Measurements from ENCODE around the gene DIP2C. TPM values are rescaled to one million over a fixed set of nuclear protein-coding genes. Genes with fewer than 3 reads are reported as not detected.

The DIP2C gene
- polyA plus RNA-seq, 3 donors = 0.11 TPM; not detected in 2

- no peak for DNase-seq
- no peaks in the 10 kb centered on the region for H3K36me3 ChIP-seq (replicated peaks in 1 of 2; ENCODE audit: control insufficient read depth in 1 of 2, insufficient read depth in 2 of 2, low read length in 2 of 2)
- no peak overlapping the region for H3K4me2 ChIP-seq (replicated peaks; ENCODE audit: extremely low read depth, low read length, poor library complexity, severe bottlenecking)
- Mint-ChIP-seq H3K9me3 (peaks cover 0 to 4% (median 0%) of the 10 kb centered on the region in 7 donors), H3K36me3 (no peaks in the 10 kb centered on the region), H3K4me1 (peaks cover 8% of the 10 kb centered on the region), H3K27me3 (ENCODE audit: low read depth in 3 of 3) (peaks cover 50 to 84% (median 57%) of the 10 kb centered on the region in 3 donors), H3K27ac (no peak overlapping the region), H3K4me3 (no peak overlapping the region)
- intact Hi-C loops (cut with micrococcal nuclease) = no loop called here
- H3K79me2 ChIP-seq (ENCODE audit: insufficient read depth, low read length) = no peaks in the 10 kb centered on the region
- H2AFZ ChIP-seq (ENCODE audit: insufficient read depth, low read depth, low read length, poor library complexity, severe bottlenecking) = no peak overlapping the region
- H3K27me3 ChIP-seq (ENCODE audit: control insufficient read depth in 2 of 2, insufficient read depth in 2 of 2, low read length in 2 of 2) = peaks cover 0 to 63% of the 10 kb centered on the region in 2 donors
- no peak overlapping the region for H3K27ac ChIP-seq (ENCODE audit: low read depth in 1 of 2, low read length in 2 of 2)
- H3K4me3 ChIP-seq (replicated peaks in 1 of 3; ENCODE audit: low read depth in 2 of 3, low read length in 3 of 3) = no peak overlapping the region
- no peaks in the 10 kb centered on the region for H4K20me1 ChIP-seq (ENCODE audit: insufficient read depth, low read length)
- no peak for TF ChIP-seq CTCF (IDR thresholded peaks at IDR 0.05)
- peaks cover 4 to 6% of the 10 kb centered on the region in 2 donors for H3K4me1 ChIP-seq (ENCODE audit: control insufficient read depth in 1 of 2, insufficient read depth in 2 of 2, low read length in 2 of 2)
- 87% methylated on average over 17 of the region's 17 CpGs for WGBS (ENCODE audit: insufficient coverage)
- H3K9me3 ChIP-seq (replicated peaks in 1 of 2; ENCODE audit: control insufficient read depth in 1 of 2, insufficient read depth in 1 of 2, low read length in 2 of 2) = no peaks in the 10 kb centered on the region
- no peak overlapping the region for H3K9ac ChIP-seq (ENCODE audit: insufficient read depth, low read length, poor library complexity, severe bottlenecking)
Observed at GRCh38 chr10:625333-625696, 64.2 kb downstream of the DIP2C start.

- WGBS (ENCODE audit: insufficient coverage) = 73% methylated on average over 32 of the region's 35 CpGs
- H3K27me3 Mint-ChIP-seq (ENCODE audit: low read depth in 3 of 3) = peaks cover 54 to 84% (median 56%) of the 10 kb centered on the region in 3 donors
Observed at GRCh38 chr10:624605-625332, 64.7 kb downstream of the DIP2C start.

More at GRCh38 chr10:624605-625332, 64.7 kb downstream of the DIP2C start:
- Mint-ChIP-seq H3K9me3 (peaks cover 0 to 4% (median 0%) of the 10 kb centered on the region in 7 donors), H3K36me3 (no peaks in the 10 kb centered on the region), H3K4me1 (peaks cover 14% of the 10 kb centered on the region), H3K4me3 (peak overlapping the region in 1 of 2 donors; percentile 6), H3K27ac (no peak overlapping the region)
- no peaks in the 10 kb centered on the region for H3K79me2 ChIP-seq (ENCODE audit: insufficient read depth, low read length)
- no peak for DNase-seq
- H2AFZ ChIP-seq (ENCODE audit: insufficient read depth, low read depth, low read length, poor library complexity, severe bottlenecking) = no peak overlapping the region
- no peak overlapping the region for H3K27ac ChIP-seq (ENCODE audit: low read depth in 1 of 2, low read length in 2 of 2)
- no peak overlapping the region for H3K9ac ChIP-seq (ENCODE audit: insufficient read depth, low read length, poor library complexity, severe bottlenecking)
- no peaks in the 10 kb centered on the region for H3K36me3 ChIP-seq (replicated peaks in 1 of 2; ENCODE audit: control insufficient read depth in 1 of 2, insufficient read depth in 2 of 2, low read length in 2 of 2)
- TF ChIP-seq CTCF (IDR thresholded peaks at IDR 0.05) = no peak
- no peaks in the 10 kb centered on the region for H3K9me3 ChIP-seq (replicated peaks in 1 of 2; ENCODE audit: control insufficient read depth in 1 of 2, insufficient read depth in 1 of 2, low read length in 2 of 2)
- no peaks in the 10 kb centered on the region for H4K20me1 ChIP-seq (ENCODE audit: insufficient read depth, low read length)
- H3K4me1 ChIP-seq (ENCODE audit: control insufficient read depth in 1 of 2, insufficient read depth in 2 of 2, low read length in 2 of 2) = peaks cover 10 to 11% of the 10 kb centered on the region in 2 donors
- no peak overlapping the region for H3K4me3 ChIP-seq (replicated peaks in 1 of 3; ENCODE audit: low read depth in 2 of 3, low read length in 3 of 3)
- no peak overlapping the region for H3K4me2 ChIP-seq (replicated peaks; ENCODE audit: extremely low read depth, low read length, poor library complexity, severe bottlenecking)
- peaks cover 0 to 62% of the 10 kb centered on the region in 2 donors for H3K27me3 ChIP-seq (ENCODE audit: control insufficient read depth in 2 of 2, insufficient read depth in 2 of 2, low read length in 2 of 2)
- intact Hi-C loops (cut with micrococcal nuclease) = no loop called here

Data from CD14-positive monocyte (primary cell).